Bronchial epithelial cell (primary cell): ENCODE results near the gene SMAD7. TPM values are rescaled to one million over a fixed set of nuclear protein-coding genes. Genes with fewer than 3 reads are reported as not detected.
A peak's percentile ranks its signal among the peaks of the same experiment; 100 is the strongest.

Experiments used
- DNase-seq: peaks from one replicate; pipeline ENCODE4 v3.0.0-alpha.2; 2010; ENCODE audit warnings: low read depth
- FAIRE-seq: peaks from 2 replicates; lab custom pipeline; 2011; peaks lifted over from hg19 to GRCh38; lab: Jason Lieb, UNC
- H3K27me3 ChIP-seq: 2 replicates; pipeline ENCODE4 v1.5.1; 2011; ENCODE audit warnings: low read length; ENCODE audit not compliant: control insufficient read depth, insufficient read depth
- H3K36me3 ChIP-seq: 2 replicates; pipeline ENCODE4 v1.5.1; 2011; ENCODE audit warnings: low read length; ENCODE audit not compliant: control insufficient read depth, insufficient read depth
- H3K4me3 ChIP-seq: 2 replicates; pipeline ENCODE4 v1.5.1; 2011; ENCODE audit warnings: mild to moderate bottlenecking, low read depth, low read length, control low read depth
- total RNA-seq: library from RNA; depleted of rRNA; stranded (reverse); fragments of >200 nt; gene quantifications from 2 replicates; pipeline ENCODE4 v1.2.1, GENCODE V29; 2014
- TF ChIP-seq, protein P1 (sequence below): IDR thresholded peaks from 2 replicates; pipeline ENCODE4 v1.5.1; 2011; ENCODE audit warnings: mild to moderate bottlenecking, moderate library complexity, low read length, control low read depth, inconsistent platforms; ENCODE audit not compliant: insufficient read depth, severe bottlenecking

The SMAD7 gene
- total RNA-seq, 1 donor from 2014 or later = 19.2 TPM

DNA sequence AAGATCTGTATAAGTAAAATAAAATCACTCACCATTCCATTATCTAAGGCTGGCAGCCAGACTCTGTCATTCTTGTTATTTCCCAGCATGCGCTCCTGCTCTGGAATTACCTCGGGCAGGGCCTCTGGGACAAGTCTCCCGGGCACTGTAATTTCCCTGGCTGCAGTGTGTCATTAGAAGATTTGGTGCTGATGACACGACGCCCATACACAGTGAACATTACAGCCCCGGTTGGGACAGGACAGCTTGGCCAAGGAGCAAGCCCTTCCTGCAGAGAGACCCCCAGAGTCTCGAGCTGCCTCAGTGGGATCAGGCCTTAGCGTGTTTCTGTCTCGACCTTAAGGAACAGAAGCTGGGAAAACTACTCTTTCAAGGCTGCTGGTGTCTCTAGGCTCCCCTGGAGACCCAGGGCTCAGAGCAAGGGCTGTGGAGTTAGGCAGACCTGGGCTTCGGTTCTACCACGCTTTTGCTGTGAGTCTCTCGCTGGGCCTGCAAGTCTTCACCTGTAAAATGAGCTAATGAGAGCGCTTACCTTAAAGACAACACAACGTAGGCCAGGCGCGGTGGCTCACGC lies 39.7 kb downstream of the SMAD7 start:
- Histone ChIP-seq H3K27me3 (no peaks in the 10 kb centered on the region), H3K36me3 (no peaks in the 10 kb centered on the region), H3K4me3 (no peak overlapping the region)
- DNase-seq = no peak
- no peak for FAIRE-seq
- TF ChIP-seq, protein P1, sequence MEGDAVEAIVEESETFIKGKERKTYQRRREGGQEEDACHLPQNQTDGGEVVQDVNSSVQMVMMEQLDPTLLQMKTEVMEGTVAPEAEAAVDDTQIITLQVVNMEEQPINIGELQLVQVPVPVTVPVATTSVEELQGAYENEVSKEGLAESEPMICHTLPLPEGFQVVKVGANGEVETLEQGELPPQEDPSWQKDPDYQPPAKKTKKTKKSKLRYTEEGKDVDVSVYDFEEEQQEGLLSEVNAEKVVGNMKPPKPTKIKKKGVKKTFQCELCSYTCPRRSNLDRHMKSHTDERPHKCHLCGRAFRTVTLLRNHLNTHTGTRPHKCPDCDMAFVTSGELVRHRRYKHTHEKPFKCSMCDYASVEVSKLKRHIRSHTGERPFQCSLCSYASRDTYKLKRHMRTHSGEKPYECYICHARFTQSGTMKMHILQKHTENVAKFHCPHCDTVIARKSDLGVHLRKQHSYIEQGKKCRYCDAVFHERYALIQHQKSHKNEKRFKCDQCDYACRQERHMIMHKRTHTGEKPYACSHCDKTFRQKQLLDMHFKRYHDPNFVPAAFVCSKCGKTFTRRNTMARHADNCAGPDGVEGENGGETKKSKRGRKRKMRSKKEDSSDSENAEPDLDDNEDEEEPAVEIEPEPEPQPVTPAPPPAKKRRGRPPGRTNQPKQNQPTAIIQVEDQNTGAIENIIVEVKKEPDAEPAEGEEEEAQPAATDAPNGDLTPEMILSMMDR = no peak

DNA sequence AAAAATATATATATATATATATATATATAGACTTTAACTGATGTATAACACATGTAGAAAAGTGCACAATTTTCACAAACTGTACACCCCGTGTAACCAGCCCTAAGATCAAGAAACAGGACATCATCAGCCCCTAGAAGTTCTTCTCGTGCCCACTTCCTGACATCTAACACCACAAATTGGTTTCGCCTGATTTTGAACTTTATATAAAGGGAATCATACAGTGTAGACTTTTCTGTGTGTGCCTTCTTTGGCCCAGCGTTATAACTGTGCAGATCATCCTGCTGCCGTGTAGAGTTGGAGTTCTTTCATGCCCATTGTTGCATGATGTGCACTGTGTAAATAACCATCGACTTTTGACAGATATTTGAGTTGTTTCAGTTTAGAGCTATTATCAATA lies 41.0 kb downstream of the SMAD7 start:
- DNase-seq (no peak), FAIRE-seq (no peak)
- H3K27me3 ChIP-seq = no peaks in the 10 kb centered on the region
- TF ChIP-seq, protein P1 = no peak
- H3K36me3 ChIP-seq = no peaks in the 10 kb centered on the region
- H3K4me3 ChIP-seq = no peak overlapping the region

DNA sequence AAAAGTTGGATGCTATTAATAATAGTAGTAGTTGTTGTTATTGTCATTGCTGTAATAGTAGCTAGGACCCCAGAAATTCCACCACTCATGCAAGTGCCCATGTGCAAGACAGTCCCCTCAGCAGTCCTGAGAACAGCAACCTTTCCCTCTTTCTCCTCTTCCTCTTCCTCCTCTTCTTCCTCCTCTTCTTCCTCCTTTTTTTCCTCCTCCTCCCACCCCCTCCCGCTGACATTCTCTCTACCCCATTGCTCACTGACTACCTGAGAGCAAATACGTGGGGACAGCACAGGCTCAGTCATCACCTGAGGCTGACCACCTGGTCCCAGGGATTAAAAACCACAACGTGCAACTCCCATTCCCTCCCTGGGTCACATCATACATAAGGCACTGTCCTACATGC lies 41.8 kb downstream of the SMAD7 start:
- TF ChIP-seq, protein P1 = no peak
- Histone ChIP-seq H3K27me3 (no peaks in the 10 kb centered on the region), H3K36me3 (no peaks in the 10 kb centered on the region), H3K4me3 (no peak overlapping the region)
- no peak for FAIRE-seq
- no peak for DNase-seq

DNA sequence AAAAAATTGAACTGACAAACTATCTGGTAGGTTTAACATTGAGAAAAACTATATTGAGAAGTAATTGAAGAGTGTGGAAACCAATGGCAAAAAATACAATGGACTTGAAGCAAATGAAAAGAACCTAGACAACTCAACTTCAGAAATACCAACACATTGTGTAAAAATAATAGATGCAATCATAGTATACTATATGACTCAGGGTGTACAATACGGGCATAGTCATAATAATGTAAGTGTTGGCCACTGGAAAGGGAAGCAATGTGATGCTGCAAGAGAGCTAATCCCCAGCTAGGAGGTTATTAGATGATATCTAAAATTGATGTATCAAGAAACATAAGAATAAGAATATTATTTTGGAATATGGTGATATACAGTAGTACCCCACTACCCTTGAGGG lies 45.3 kb downstream of the SMAD7 start:
- FAIRE-seq = no peak
- Histone ChIP-seq H3K4me3 (no peak overlapping the region), H3K36me3 (no peaks in the 10 kb centered on the region), H3K27me3 (no peaks in the 10 kb centered on the region)
- TF ChIP-seq, protein P1 = no peak
- DNase-seq = peak; percentile 79

DNA sequence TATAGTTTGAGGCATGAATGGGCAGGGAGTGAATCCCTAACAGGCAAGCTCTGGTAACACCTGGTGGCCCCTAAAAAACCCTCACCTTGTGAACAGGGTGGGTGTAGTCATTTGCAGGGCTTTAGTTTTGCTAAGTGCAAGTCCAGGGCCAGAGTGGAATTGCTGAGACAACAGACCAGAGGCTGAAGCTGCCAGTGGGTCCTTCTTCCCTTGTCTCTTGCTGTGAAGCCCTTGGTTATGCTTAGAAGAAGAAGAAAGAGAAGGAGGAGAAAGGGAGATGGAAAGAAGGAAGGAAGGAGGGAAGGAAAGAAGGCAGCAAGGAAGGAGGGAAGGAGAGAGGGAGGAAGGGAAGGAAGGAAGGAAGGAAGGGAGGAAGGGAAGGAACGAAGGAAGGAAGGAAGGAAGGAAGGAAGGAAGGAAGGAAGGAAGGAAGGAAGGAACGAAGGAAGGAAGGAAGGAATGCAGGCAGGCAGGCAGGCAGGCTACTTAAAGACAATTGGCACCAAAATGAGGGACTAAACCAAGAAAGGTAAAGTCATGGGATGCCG lies 45.8 kb downstream of the SMAD7 start:
- DNase-seq (no peak), FAIRE-seq (no peak)
- no peaks in the 10 kb centered on the region for H3K27me3 ChIP-seq
- no peak overlapping the region for H3K4me3 ChIP-seq
- no peaks in the 10 kb centered on the region for H3K36me3 ChIP-seq
- TF ChIP-seq, protein P1 = no peak

DNA sequence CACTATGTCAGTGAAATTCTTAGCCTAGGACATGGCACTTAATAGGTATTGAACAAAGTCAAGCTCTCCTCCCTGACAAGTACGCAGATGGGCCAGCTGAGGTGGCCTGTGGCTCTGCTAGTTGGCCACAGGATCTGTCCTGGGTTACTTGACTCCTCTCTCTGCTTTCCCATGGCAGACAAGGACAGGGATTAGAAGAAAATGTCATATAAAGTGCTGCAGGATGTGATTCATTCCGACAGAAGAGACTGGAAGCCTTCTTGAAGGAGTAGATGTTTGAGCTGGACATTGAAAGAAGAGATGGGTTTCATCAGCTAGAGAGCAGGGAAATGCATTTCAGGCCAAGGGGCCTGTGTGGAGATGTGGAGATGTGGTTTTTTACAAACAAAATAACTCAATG lies 46.7 kb downstream of the SMAD7 start:
- H3K36me3 ChIP-seq = no peaks in the 10 kb centered on the region
- H3K4me3 ChIP-seq = no peak overlapping the region
- DNase-seq (no peak), FAIRE-seq (no peak)
- TF ChIP-seq, protein P1 = no peak
- no peaks in the 10 kb centered on the region for H3K27me3 ChIP-seq
